IPS DF 19.7 (cell line): ENCODE measurements around the gene PROP1.
"Not testable (repeated sequence)": the region's sequence is repeated elsewhere in the genome, so short reads cannot be mapped to it uniquely, and the experiment has no call there.

ENCODE experiments used
- DNase-seq: peaks from one replicate; pipeline ENCODE4 v3.0.0-alpha.2; 2013; ENCODE audit warnings: low read depth, low spot score

PROP1 gene

GRCh38 chr5:177982956-177983355 is 13.1 kb downstream of the PROP1 start:
- no peak for DNase-seq

DNA sequence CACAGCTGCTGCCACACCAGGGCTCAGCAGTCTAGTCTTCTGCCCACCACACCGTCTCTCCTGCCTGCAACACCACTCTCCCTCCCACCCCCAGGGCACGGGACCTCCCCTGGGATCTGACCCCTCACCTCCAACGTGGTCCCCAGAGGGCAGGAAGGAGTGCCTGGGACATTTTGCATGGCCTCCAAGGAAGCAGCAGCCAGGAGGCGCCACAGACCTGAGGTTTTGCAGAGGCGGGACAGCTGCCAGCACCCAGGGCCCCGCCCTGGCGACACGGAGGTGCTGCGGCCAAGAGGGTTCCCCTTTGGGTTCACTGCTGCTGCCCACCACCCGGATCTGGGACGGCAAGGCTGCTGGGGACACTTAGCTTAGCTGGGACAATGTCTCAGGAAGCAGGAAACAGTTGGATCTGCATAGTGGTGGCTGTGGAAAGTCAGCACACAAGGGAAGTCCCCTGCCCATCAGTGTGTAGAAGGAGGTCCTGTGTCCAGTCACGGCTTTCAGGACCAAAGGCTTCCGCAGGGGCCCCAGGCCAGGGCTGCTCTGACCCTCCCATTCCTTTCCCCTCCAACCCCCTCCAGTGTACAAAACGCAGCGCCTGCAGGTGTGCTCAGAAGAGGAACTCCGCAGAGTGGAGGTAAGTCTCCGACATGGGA is 13.8 kb downstream of the PROP1 start:
- DNase-seq = no peak

DNA sequence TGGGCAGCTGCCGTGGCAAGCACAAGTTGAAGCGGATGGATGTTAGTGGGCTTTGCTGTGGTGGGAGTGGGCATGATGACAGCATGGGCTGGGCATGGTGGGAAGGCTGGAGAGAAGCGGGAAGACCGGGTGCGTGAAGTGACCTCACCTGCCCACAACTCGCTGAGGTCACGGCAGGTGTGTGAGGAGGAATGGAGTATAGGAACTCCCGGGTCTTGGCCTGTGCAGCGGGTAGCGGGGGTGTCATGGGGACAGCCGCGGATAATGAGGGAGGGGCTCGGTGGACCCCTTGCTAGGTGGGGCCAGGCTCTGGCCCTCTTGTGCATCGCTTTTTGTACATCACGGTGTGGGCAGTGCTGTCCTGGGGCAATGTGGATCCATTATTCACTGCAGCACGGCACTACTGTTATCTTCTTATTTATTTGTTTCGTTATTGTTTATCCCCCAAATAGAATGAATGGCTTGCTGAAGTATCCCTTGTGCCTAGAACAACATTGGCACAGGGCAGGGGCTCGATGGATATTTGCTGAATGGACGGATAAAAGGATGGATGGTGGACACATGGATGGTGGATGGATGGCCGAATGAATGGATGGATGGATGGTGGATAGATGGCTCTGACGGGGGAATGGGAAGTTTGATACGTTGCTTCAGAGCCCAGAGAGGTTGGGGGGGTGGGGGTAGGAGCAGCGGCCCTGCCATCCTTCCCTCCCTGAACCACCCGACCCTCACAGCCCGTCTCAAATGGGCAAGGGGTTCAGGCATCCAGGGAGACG is 14.6 kb downstream of the PROP1 start:
- DNase-seq = no peak

DNA sequence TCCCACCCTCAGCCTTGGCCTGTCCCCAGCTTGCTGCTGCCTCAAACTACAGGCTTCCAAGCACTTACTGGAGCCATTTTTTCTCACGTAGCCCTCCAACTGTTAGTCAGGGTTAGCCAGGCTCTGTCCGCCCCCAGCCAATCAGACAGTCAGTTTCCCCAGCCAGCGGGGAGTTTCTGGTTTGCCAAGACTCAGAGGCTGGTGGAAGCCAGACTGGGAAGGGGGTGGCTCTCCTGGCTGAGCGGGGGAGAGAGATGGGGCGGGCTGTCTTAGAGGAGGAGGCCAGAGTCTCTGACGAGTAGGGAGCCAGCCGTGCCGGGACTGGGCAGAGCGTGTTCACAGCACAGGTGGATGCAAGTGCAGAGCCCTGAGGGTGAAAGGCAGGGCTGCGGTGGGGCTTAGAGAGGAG is 15.3 kb downstream of the PROP1 start:
- DNase-seq = no peak

DNA sequence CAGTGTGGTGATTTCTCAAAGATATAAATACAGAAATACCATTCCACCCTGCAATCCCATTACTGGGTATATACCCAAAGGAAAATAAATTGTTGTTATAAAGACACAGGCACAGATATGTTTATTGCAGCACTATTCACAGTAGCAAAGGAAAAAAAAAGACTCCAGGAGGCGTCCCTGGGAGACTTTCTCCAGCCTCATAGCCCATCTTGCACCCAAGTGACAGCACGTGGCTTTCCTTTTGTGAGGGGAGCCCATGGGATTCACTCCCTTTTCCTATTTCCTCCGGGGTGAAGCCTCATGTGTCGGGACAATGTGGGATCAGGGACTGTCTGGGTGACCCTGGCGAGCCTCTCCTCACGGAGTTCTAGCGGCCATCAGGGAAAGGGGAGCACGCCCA is 18.4 kb downstream of the PROP1 start:
- not testable (repeated sequence) for DNase-seq

GRCh38 chr5:177973066-177973635 is 22.9 kb downstream of the PROP1 start:
- no peak for DNase-seq

GRCh38 chr5:177972613-177973012 is 23.4 kb downstream of the PROP1 start:
- no peak for DNase-seq

DNA sequence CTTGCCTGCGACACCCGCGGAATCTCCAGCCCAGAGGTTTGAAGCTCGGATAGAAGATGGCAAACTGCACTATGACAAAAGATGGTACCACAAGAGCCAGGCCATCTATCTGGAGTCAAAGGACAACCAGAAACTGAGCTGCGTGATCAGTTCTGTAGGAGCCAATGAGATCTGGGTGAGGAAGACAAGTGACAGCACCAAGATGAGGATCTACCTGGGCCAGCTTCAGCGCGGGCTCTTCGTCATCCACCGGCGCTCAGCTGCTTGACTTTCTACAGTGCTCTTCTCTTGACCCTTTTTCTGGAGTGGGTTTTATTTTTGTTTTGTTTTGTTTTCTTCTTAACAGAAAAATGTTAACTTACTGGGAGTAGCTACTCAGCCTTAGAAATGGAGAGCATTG is 24.0 kb downstream of the PROP1 start:
- not testable (repeated sequence) for DNase-seq

- DNase-seq = no peak
These were observed 27.3 kb downstream of the PROP1 start for GRCh38 chr5:177968661-177969211.

DNA sequence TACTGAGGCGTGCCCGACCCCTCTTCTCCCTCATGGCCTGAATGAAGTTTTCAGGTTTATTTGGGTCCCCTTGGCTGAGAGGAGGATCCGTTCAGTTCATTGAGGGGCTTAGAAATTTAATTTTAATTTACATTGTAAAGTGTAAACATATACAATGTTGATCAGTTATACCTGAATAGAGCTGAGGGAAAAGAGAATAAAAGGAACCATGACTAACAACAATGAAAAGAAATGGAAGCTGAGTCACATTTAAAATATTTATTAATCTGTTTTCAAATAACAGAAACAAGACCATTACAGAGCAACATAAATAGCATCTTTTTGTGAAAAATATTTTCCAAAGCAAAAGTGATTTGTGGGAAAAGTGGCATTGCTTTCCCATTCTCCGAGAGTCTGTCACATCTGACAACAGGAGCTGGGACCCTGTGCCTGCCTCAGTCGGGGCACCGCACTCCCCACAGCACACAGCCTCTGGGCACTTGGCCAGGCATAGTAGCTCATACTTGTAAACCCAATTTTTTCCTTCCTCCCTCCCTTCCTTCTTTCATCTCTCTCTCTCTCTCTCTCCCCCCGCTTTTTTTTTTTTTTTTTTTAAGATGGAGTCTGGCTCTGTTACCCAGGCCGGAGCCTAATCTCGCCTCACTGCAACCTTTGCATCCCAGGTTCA is 28.7 kb downstream of the PROP1 start:
- no peak for DNase-seq

GRCh38 chr5:177966839-177967166 is 29.2 kb downstream of the PROP1 start:
- no peak for DNase-seq

DNA sequence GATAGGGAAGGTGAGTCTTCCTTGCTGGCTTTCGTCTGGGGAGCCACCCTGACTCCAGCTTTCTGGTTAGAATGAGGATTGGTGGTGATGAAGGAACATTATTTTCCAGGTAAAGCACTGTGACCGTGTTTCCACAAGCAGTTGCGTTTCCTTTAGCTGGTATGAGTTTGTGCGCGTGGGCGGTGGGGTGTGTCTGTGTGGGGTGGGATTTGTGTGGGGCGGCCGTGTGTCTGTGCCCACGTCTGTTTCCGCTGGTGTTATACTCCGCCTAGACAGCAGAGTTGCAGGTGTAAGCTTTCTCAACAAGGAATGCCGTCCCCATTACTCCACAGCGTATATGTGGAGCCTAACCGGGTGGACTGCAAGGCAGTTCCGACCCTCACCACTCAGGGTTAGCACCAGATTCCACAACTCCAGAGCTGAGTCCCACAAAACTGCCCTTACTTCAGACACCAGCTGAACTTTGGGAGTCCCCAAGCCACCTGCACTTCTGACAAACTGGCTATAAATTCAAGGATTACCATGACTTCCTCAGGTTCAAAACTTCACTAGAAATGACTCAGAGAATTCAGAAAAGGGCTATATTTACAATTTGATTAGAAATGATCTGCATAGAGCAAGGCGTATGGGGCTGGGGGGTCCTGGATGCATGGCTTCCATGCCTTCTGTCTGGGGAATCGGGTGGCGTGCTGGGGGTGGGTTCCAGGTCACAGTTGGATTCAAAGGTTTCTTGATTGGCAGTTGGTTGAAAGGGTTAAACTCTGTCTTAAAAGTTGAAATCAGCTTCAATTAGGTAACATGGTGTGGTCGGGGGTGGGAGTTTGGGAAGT is 29.8 kb downstream of the PROP1 start:
- DNase-seq = no peak

GRCh38 chr5:177964471-177964870 is 31.6 kb downstream of the PROP1 start:
- DNase-seq = no peak

DNA sequence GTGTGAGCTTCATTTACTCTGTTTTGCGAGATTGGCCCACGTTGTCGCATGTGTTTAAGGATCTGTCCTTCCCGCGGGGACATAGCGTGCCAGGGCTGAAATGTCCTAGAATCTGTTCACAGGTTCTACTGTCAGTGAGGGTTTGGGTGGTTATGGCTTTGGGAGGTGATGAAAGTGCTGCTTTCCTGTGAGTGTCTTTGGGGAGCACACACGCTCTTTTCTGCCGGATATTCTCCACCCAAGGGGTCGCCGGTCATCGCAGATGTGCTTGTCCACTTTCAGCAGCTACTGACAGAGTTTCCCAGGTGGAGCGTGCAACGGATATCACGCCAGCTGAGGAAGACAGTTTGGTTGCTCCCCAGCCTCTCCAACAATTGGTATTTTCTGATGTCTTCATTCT is 32.1 kb downstream of the PROP1 start:
- DNase-seq = no peak

DNA sequence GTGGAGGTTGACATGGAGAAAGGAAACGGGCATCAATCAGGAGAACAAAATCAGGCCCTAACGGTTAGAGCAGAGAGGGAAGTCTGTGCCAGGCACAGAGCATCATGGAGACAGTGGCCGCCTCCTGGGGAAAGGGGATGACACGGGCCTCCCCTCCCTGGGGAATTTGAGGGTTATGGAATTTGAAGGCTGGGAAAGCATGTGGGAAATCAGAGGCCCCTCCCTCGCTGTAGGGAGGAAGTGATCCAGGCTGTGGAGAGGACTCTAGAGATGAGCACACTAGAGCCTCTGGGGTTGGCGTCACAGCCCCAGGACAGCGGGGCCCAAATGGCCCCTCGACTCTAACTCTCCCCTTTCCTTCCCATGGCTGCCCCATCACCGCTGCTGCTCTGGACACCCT is 36.7 kb downstream of the PROP1 start:
- DNase-seq = no peak

- no peak for DNase-seq
These were observed 37.3 kb downstream of the PROP1 start for GRCh38 chr5:177958696-177959095.

DNA sequence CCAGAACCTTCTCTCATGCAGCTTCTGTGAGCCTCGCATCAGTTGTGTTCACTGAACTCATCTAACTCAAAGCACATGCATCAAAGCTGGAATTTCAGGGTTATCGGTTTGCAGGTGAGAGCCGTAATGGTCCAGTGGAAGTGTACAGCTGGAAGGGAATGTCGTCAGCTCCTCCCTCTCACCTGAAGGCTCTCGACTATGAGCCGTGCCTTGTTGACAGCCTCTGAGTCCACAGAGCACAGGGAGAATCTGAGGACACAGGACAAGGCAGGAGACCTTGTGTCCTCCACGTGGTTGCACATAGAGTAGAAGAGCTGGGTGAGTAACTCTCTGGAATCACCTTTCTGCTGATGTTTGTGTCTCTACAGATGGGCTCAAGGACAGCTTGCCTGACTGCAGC is 38.8 kb downstream of the PROP1 start:
- no peak for DNase-seq

DNA sequence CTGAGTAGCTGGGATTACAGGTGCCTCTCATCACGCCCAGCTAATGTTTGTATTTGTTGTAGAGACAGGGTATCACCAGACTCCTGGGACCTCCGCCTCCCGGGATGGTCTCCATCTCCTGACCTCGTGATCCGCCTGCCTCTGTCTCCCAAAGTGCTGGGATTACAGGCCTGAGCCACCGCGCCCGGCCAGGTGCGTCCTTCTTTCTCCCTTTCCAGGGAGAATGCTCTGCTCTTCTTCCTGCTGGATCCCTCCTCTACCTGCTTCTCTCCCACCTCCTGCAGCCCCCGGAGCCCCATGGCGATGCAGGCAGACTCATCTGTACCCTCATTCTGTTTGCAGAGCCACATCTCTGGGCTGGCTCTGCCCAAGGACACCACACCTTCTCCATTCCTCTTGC is 42.9 kb downstream of the PROP1 start:
- not testable (repeated sequence) for DNase-seq

GRCh38 chr5:177949656-177950055 is 46.4 kb downstream of the PROP1 start:
- not testable (repeated sequence) for DNase-seq

DNA sequence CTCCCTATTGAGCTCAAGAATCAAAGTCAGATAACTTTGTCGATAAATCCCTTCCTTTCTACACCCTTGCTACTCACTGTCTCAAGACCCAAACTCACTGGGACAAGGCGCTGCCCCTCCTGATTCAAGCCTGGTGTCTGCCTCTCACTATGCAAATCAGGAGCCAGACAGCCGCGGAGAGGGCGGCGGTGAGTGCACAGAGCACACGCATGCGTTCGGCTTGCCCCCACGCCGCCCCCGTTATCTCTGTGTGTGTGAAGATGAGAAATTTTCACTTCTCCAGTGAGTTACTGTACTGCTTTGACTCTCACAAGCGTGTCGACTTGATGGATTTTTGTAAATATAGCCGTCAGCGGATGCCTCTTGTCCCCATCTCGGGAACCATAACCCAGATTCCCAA is 47.0 kb downstream of the PROP1 start:
- not testable (repeated sequence) for DNase-seq

GRCh38 chr5:177947912-177948311 is 48.1 kb downstream of the PROP1 start:
- not testable (repeated sequence) for DNase-seq
